HCEC 1CT (cell line): ENCODE measurements around the gene WTIP.

Experiments used
- DNase-seq: peaks from one replicate; pipeline ENCODE4 v3.0.0-alpha.2; 2017

The WTIP gene

GRCh38 chr19:34479396-34479795 is 2.2 kb upstream of the WTIP start:
- no peak for DNase-seq

GRCh38 chr19:34480491-34480890 is 1.1 kb upstream of the WTIP start:
- DNase-seq: no peak

GRCh38 chr19:34481861-34482379 is 362 bp downstream of the WTIP start:
- DNase-seq: peak; percentile 45

GRCh38 chr19:34482380-34483250 is 1.1 kb downstream of the WTIP start:
- peak; percentile 20 for DNase-seq

- no peak for DNase-seq
Measured at GRCh38 chr19:34484328-34484727, 2.8 kb downstream of the WTIP start.

- no peak for DNase-seq
Measured at GRCh38 chr19:34485831-34486230, 4.3 kb downstream of the WTIP start.

- DNase-seq: no peak
Measured at GRCh38 chr19:34487651-34488051, 6.1 kb downstream of the WTIP start.

- no peak for DNase-seq
Measured at GRCh38 chr19:34489175-34489574, 7.6 kb downstream of the WTIP start.

GRCh38 chr19:34490141-34490766 is 8.7 kb downstream of the WTIP start:
- DNase-seq: no peak

GRCh38 chr19:34493038-34493648 is 11.6 kb downstream of the WTIP start:
- no peak for DNase-seq

GRCh38 chr19:34493649-34494044 is 12.1 kb downstream of the WTIP start:
- no peak for DNase-seq

- no peak for DNase-seq
Measured at GRCh38 chr19:34494601-34495000, 13.0 kb downstream of the WTIP start.

- no peak for DNase-seq
Measured at GRCh38 chr19:34495416-34495815, 13.9 kb downstream of the WTIP start.

- DNase-seq: no peak
Measured at GRCh38 chr19:34497112-34497805, 15.7 kb downstream of the WTIP start.

- no peak for DNase-seq
Measured at GRCh38 chr19:34499155-34499834, 17.7 kb downstream of the WTIP start.

- DNase-seq: no peak
Measured at GRCh38 chr19:34500656-34501120, 19.1 kb downstream of the WTIP start.

- DNase-seq: peak; percentile 80
Measured at GRCh38 chr19:34501339-34502320, 20.1 kb downstream of the WTIP start.

- DNase-seq: no peak
Measured at GRCh38 chr19:34502582-34503411, 21.2 kb downstream of the WTIP start.

- no peak for DNase-seq
Measured at GRCh38 chr19:34503531-34504272, 22.1 kb downstream of the WTIP start.
